Heart right ventricle (tissue), 16 donors: ENCODE measurements around the gene SSH3. TPM values are rescaled to one million over a fixed set of nuclear protein-coding genes. Genes with fewer than 3 reads are reported as not detected.
A peak's percentile ranks its signal among the peaks of the same experiment; 100 is the strongest.

Experiments used
- ATAC-seq, 8 donors: fragments of 200-7000 bp; cut with Tn5 transposase; one replicate each; pipeline ENCODE4 v1.9.1; 2020; ENCODE audit warnings: mild to moderate bottlenecking in 8 of 8, moderate library complexity in 8 of 8, moderate number of reproducible peaks in 1 of 8
- DNase-seq, 2 donors: peaks; one replicate each; pipeline ENCODE4 v3.0.0-alpha.2; 2020
- H3K27ac ChIP-seq, 10 donors: fragments of 200-600 bp; sonication (generic) in 2 of 10; one replicate each; pipeline versions ENCODE4 v1.5.0 to v1.8.0; 2020 to 2022; ENCODE audit warnings: mild to moderate bottlenecking in 3 of 10
- H3K27me3 ChIP-seq, 7 donors: fragments of 200-600 bp; one replicate each; pipeline ENCODE4 v1.8.0; 2021 to 2022; ENCODE audit warnings: mild to moderate bottlenecking in 2 of 7
- H3K36me3 ChIP-seq, 9 donors: fragments of 200-600 bp; sonication (generic) in 1 of 9; one replicate each; pipeline versions ENCODE4 v1.5.0 to v1.8.0; 2020 to 2022; ENCODE audit warnings: mild to moderate bottlenecking in 2 of 9
- H3K4me1 ChIP-seq, 9 donors: fragments of 200-600 bp; sonication (generic) in 1 of 9; one replicate each; pipeline versions ENCODE4 v1.5.0 to v1.8.0; 2020 to 2022; ENCODE audit warnings: mild to moderate bottlenecking in 4 of 9
- H3K4me3 ChIP-seq, 10 donors: fragments of 200-600 bp; sonication (generic) in 2 of 10; one replicate each; pipeline versions ENCODE4 v1.5.0 to v1.8.0; 2020 to 2022; ENCODE audit warnings: mild to moderate bottlenecking in 7 of 10, moderate library complexity in 2 of 10
- H3K9me3 ChIP-seq, 11 donors: fragments of 200-600 bp in 10 of 11; sonication (generic) in 2 of 11; one replicate each; pipeline versions ENCODE4 v1.5.0 to v1.8.0; 2013 to 2022; ENCODE audit warnings: mild to moderate bottlenecking in 2 of 11, control low read depth in 1 of 11, moderate library complexity in 1 of 11
- CTCF ChIP-seq, 9 donors: fragments of 200-600 bp; sonication (generic) in 2 of 9; IDR thresholded peaks; one replicate each; pipeline versions ENCODE4 v1.5.0 to v1.8.0; 2021 to 2022; ENCODE audit warnings: antibody characterized with exemption in 9 of 9, mild to moderate bottlenecking in 5 of 9, moderate library complexity in 1 of 9
- WGBS, 2 donors: extraction: QIAGEN DNeasy Blood & Tissue Kit; methylation state at CpG; one replicate each; pipeline ENCODE4 v1.1.7; 2013; ENCODE audit warnings: inconsistent platforms in 1 of 2; 5-methylcytosine and 5-hydroxymethylcytosine counted together
- intact Hi-C, 10 donors: fragments of 100-400 bp; cut with DNase I; formaldehyde crosslinking; loops; one replicate each; pipeline versions ENCODE4 v1.11.1 to v1.14.2; 2022
- polyA plus RNA-seq, 2 donors: library from polyadenylated mRNA; stranded (reverse); fragments of 200-250 nt; gene quantifications; one replicate each; pipeline ENCODE4 v1.2.3, GENCODE V29; 2013
- total RNA-seq, 10 donors: library from RNA; stranded (reverse); fragmentation: NEBNext Ultra II Directional in 3 of 10; extraction: Animal tissue kit (Norgen Biotek cat#: 25700) in 3 of 10; gene quantifications; one replicate each; pipeline versions ENCODE4 v1.2.1 to v1.2.4, GENCODE V29; 2021 to 2023
- donor health status: Arrhythmogenic right ventricular cardiomyopathy.
- donor health status: ischemic (EF 13 %, LVEDD 7.1; RV severe dilation, severe dysfunction).
- donor health status: healthy with polysubstance abuse.
- donor health status: DM: no; HTN: yes; CAD: no.
- donor health status: DM: no; HTN: no; CAD: no.
- donor health status: ischemic (EF 25% LVEDD 6.9; RV normal size, moderate dysfunction).
- donor health status: ischemic (EF 25% LVEDD 5.7; RV mildly dilated, moderate dysfunction).
- donor health status: healthy.
- donor health status: DM: yes; HTN: yes; CAD: no.
- donor health status: Ischemic cardiomyopathy.
- donor health status: ischemic (EF 35%, LVEDD 5.7; RV mildly dilated, moderate dysfunction).
- donor health status: nonischemic (EF 11% LVEDD 7.7; RV severe dilation, severe dysfunction).
- donor health status: DM: yes; HTN: yes; CAD: no.
- donor health status: PGD.
- donor health status: ischemic (EF 29% LVEDD 5.4; RV normal size, mild dysfunction).
- donor health status: nonischemic (EF 23%, LVEDD 6.1; RV moderate dilation, normal function).

Gene SSH3
- total and polyA plus RNA-seq, 12 donors: 7.8 to 21.2 (median 15.3) TPM

- Histone ChIP-seq H3K4me3 (no peak overlapping the region), H3K36me3 (peaks cover 0 to 43% (median 9%) of the 10 kb centered on the region in 9 donors), H3K9me3 (no peaks in the 10 kb centered on the region), H3K27ac (peak overlapping the region in 1 of 10 donors; percentile 73), H3K27me3 (no peaks in the 10 kb centered on the region), H3K4me1 (peaks cover 0 to 22% (median 7%) of the 10 kb centered on the region in 9 donors)
- ATAC-seq (no peak), DNase-seq (no peak)
- WGBS, 2 donors: 75 to 78% methylated on average over 22 of the region's 22 CpGs
- TF ChIP-seq CTCF (IDR thresholded peaks at IDR 0.05): no peak
- intact Hi-C loops: loop anchor here in 4 of 10 donors (10.0 kb wide), 2 partner anchors 72 to 228 kb away; no protein-coding TSS in a partner anchor
These were observed 9.1 kb downstream of the SSH3 start for GRCh38 chr11:67312187-67313021.

- DNase-seq: no peak
- Histone ChIP-seq H3K4me3 (no peak overlapping the region), H3K27ac (peak overlapping the region in 1 of 10 donors; percentile 73), H3K36me3 (peaks cover 0 to 34% (median 9%) of the 10 kb centered on the region in 9 donors), H3K27me3 (no peaks in the 10 kb centered on the region), H3K4me1 (peaks cover 0 to 27% (median 11%) of the 10 kb centered on the region in 9 donors), H3K9me3 (no peaks in the 10 kb centered on the region)
- ATAC-seq: no peak
- intact Hi-C loops: loop anchor here in 4 of 10 donors (10.0 kb wide), 2 partner anchors 71 to 229 kb away; no protein-coding TSS in a partner anchor
- no peak for TF ChIP-seq CTCF (IDR thresholded peaks at IDR 0.05)
- 88 to 89% methylated on average over 11 of the region's 11 CpGs for WGBS, 2 donors
These were observed 10.0 kb downstream of the SSH3 start for GRCh38 chr11:67313125-67313890.

GRCh38 chr11:67314218-67314617, 10.9 kb downstream of the SSH3 start:
- Histone ChIP-seq H3K4me3 (no peak overlapping the region), H3K27me3 (no peaks in the 10 kb centered on the region), H3K36me3 (peaks cover 0 to 24% (median 8%) of the 10 kb centered on the region in 9 donors), H3K4me1 (peaks cover 4 to 35% (median 19%) of the 10 kb centered on the region in 9 donors), H3K9me3 (no peaks in the 10 kb centered on the region), H3K27ac (no peak overlapping the region)
- TF ChIP-seq CTCF (IDR thresholded peaks at IDR 0.05): no peak
- WGBS, 2 donors: 88 to 93% methylated on average over 2 of the region's 2 CpGs
- ATAC-seq (no peak), DNase-seq (no peak)
- intact Hi-C loops: loop anchor here in 4 of 10 donors (10.0 kb wide), 2 partner anchors 71 to 229 kb away; no protein-coding TSS in a partner anchor

- H3K9me3 ChIP-seq: no peaks in the 10 kb centered on the region
- TF ChIP-seq CTCF (IDR thresholded peaks at IDR 0.05): no peak
- no peak for ATAC-seq
- no peak for DNase-seq
- intact Hi-C loops: loop anchor here in 5 of 10 donors (5.0 to 10.0 kb wide), 3 partner anchors 48 to 231 kb away; partner anchors contain the start of gene GRK2 (in 1 of the 5)
- H3K4me1 ChIP-seq: peaks cover 4 to 35% (median 19%) of the 10 kb centered on the region in 9 donors
- no peak overlapping the region for H3K27ac ChIP-seq
- H3K4me3 ChIP-seq: no peak overlapping the region
- H3K27me3 ChIP-seq: no peaks in the 10 kb centered on the region
- WGBS, 2 donors: 85 to 89% methylated on average over 9 of the region's 9 CpGs
- H3K36me3 ChIP-seq: peaks cover 0 to 12% (median 0%) of the 10 kb centered on the region in 9 donors
These were observed 12.1 kb downstream of the SSH3 start for GRCh38 chr11:67315325-67315909.
